ENCODE measurements around the gene EGR4. TPM values are rescaled to one million over a fixed set of nuclear protein-coding genes. Genes with fewer than 3 reads are reported as not detected.

Gene EGR4
- polyA plus RNA-seq, 1 of the 3 experiments (the other 2 are of a cell fraction) = 0.02 TPM

GRCh38 chr2:73252238-73253027, 40.9 kb downstream of the EGR4 start:
- Histone ChIP-seq H3K4me1 (ENCODE audit: control insufficient read depth in 1 of 2, insufficient read depth in 2 of 2, low read depth in 1 of 2, low read length in 1 of 2) (peaks cover 0 to 3% of the 10 kb centered on the region in 2 experiments; a peak in 1 of 4 replicates), H3K79me2 (ENCODE audit: insufficient read depth) (no peaks in the 10 kb centered on the region; the same call in 1 of the 2 replicates), H3K4me2 (no peak overlapping the region), H3K9me2 (no peaks in the 10 kb centered on the region), H3K4me3 (ENCODE audit: low read depth in 2 of 2, low read length in 1 of 2) (no peak overlapping the region), H3K27me3 (ENCODE audit: insufficient read depth) (no peaks in the 10 kb centered on the region), H3K9me3 (no peaks in the 10 kb centered on the region), H2AFZ (ENCODE audit: low read depth) (no peak overlapping the region), H3K27ac (ENCODE audit: low read depth in 2 of 2, low read length in 1 of 2) (no peak overlapping the region), H3K36me3 (replicated peaks in 1 of 2; ENCODE audit: control insufficient read depth in 1 of 2, insufficient read depth in 2 of 2, low read length in 1 of 2) (peaks cover 38 to 67% of the 10 kb centered on the region in 2 experiments), H3K9ac (no peak overlapping the region), H3F3A (replicated peaks; ENCODE audit: insufficient read depth) (no peaks in the 10 kb centered on the region), H4K20me1 (ENCODE audit: insufficient read depth) (0 out of 2 replicates have a peak, but pooled peaks cover 7% of the 10 kb centered on the region)
- 93% methylated on average over 11 of the region's 17 CpGs for whole genome bisulfite sequencing (ENCODE audit: low lambda C conversion rate)
- DNase-seq = no peak
- no peak for TF ChIP-seq MAX (IDR thresholded peaks at IDR 0.05; ENCODE audit: low read depth)
- TF ChIP-seq JUND (IDR thresholded peaks at IDR 0.05) = no peak
- TF ChIP-seq PBX3 (IDR thresholded peaks at IDR 0.05) = no peak
- TF ChIP-seq TAF1 (IDR thresholded peaks at IDR 0.05; ENCODE audit: borderline replicate concordance, low read depth, low read length) = no peak
- no peak for TF ChIP-seq GATA2 (CRISPR knock-in tag; IDR thresholded peaks at IDR 0.05)
- no peak for TF ChIP-seq GABPA (IDR thresholded peaks at IDR 0.05; ENCODE audit: low read depth)
- TF ChIP-seq FOSL2 (IDR thresholded peaks at IDR 0.05; ENCODE audit: borderline replicate concordance, low read depth) = no peak
- no peak for TF ChIP-seq USF1 (IDR thresholded peaks at IDR 0.05; ENCODE audit: borderline replicate concordance, low read depth)
- no peak for TF ChIP-seq NFIC (IDR thresholded peaks at IDR 0.05; ENCODE audit: borderline replicate concordance)
- TF ChIP-seq REST (IDR thresholded peaks at IDR 0.05; ENCODE audit: low read depth, low read length) = no peak
- no peak for TF ChIP-seq EP300 (IDR thresholded peaks at IDR 0.05; ENCODE audit: borderline replicate concordance in 1 of 2, low read depth in 1 of 2, low read length in 1 of 2)
- TF ChIP-seq MEF2A (IDR thresholded peaks at IDR 0.05; ENCODE audit: borderline replicate concordance, low read depth) = no peak
- no peak for TF ChIP-seq CTCF (IDR thresholded peaks at IDR 0.05)
- TF ChIP-seq ELF1 (IDR thresholded peaks at IDR 0.05) = no peak
- no peak for TF ChIP-seq POLR2AphosphoS5 (IDR thresholded peaks at IDR 0.05; ENCODE audit: low read depth, low read length)
- no peak for TF ChIP-seq SMC3 (IDR thresholded peaks at IDR 0.05; ENCODE audit: low read depth, low read length)
- ChIA-PET CTCF (interaction anchor here (1.0 to 1.7 kb wide), 2 partner anchors 18 to 75 kb away, joined by 3 to 5 read pairs; no protein-coding TSS in a partner anchor), POLR2A (interaction anchor here (0.9 to 1.2 kb wide), 2 partner anchors 8 to 19 kb away, joined by 3 to 4 read pairs; partner anchors contain the start of gene CCT7)
